Dedifferentiated amniotic fluid mesenchymal stem cell (primary cell): ENCODE measurements around the gene PEX19.
A peak's percentile ranks its signal among the peaks of the same experiment; 100 is the strongest.

Source experiments
- DNase-seq: peaks from one replicate; pipeline ENCODE4 v3.0.0-alpha.2; 2016; ENCODE audit errors: extremely low spot score

Gene PEX19

GRCh38 chr1:160277987-160278386 is 6.9 kb downstream of the PEX19 start:
- DNase-seq, result no peak

DNA sequence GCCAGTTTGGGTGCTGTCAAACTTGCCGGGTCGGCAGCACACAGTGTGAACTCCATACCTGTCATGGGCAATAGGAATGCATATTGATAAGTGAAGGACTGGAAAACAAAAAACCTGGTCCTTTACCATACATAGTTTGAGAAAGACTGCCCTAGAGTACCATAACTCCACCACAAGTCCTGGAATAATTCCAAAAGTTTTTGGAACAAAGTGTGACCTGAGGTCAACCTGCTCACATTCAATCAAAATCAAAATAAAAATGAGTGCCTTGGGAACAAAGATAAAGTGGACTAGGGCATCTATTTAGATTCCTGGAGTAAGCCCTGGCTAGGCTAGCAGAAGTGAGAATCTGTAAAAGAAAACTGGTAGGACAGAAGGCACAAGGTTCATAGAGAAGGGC is 7.6 kb downstream of the PEX19 start:
- DNase-seq, result no peak

DNA sequence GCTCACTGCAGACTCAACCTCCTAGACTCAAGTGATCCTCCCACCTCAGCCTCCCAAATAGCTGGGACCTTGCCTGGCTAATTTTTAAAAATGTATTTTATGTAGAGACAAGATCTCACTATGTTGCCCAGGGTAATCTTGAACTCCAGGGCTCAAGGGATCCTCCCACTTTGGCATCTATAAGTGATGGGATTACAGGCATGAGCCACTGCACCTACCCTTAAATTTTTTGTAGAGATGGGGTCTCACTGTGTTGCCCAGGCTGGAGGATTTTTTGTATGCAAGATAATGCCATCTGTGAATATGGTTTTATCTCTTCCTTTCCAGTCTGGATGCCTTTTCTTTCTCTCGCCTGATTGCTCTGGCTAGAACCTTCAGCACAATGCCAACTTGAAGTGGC is 13.9 kb downstream of the PEX19 start:
- no peak for DNase-seq

DNA sequence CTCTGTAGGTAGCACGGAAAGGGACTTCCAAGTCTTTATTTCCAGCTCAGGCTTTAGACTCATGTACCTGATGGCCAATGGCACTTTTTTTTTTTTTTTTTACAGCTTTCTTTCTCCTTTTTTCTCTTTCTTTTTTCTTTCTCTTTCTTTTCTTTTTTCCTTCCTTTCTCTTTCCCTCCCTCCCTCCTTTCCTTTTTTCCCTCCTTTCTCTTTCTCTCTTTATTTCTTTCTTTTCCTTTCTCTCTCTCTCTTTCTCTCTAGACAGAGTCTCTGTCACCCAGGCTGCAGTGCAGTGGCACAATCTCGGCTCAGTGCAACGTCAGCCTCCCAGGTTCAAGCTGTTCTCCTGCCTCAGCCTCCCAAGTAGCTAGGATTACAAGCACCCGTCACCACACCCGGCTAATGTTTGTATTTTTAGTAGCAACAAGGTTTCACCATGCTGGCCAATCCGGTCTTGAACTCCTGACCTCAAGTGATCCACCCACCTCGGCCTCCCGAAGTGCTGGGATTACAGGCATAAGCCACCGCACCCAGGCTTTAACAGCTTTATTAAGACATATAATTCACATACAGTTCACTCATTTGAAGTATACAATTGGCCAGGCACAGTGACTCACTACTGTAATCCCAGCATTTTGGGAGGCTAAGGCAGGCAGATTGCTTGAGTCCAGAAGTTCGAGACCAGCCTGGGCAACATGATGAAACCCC is 17.5 kb downstream of the PEX19 start:
- no peak for DNase-seq

DNA sequence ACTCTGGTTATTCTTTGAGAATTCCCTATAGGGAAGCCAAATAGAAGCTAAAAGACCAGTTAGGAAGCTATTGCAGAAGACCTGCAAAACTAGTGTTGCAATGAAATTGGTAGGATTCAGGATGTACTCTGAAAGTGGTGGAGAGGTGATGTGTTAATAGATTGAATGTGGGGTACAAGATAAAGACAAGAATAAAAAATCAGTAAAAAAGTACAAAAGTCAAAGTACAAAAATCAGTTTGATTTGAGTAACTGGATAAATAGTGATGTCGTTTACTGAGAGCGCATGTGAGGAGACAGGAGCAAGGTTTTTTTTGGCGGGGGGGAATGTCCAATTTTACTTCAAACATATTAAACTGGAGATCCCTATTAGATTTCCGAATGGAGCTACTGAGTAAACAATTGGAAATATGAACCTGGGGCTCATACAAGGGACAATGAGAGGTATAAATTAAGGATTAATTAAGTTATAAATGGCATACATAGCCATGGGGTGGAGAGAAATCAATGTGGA is 20.1 kb downstream of the PEX19 start:
- DNase-seq, result no peak

DNA sequence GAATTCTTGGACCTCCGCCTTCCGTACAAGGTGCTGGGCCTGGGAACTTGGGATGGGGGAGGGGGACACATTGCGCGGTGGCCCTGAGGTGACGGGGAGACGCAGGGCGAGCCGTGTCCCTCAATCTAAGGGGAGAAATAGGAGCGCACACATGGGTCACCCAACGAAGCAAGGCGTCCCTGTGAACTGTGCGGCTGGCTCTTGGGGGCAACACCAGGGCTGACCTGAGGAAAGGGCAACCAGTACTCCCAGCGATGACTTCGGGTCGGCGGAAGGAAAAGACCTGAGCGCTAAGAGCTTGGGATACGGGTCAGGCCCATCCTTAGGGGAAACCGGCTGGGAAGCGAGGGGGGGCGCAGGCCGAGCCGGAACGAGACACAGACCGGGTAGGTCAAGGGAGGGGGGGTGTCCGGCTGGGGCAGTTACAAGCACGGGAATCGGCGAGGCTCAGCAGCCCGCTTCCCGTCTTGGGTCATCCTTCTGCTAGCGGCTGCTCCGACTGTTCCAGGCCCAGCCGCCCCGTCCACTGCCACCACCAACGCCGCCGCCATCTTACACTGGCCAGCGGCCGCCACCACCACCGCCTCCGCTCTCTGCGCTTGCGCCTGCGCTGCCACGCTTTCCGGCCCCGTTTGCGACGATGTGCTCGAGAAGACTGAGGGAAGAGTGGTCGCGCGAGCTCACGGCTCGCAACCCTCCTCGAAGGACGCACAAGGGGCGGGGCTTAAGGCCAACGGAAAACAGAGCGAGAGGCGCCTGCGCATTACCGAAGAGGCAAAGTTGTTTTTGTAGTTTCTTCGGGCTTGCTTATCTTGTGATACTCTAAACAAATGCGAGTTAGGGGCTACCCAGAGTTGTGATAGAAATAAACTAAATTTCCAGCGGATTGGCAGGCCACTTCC is 22.8 kb downstream of the PEX19 start, which contains the start of gene DCAF8:
Gene DCAF8 (minus strand): TSS at position 657 of the 902 bp plus-strand sequence. CDS start 18,541 bp downstream, outside the sequence.
- DNase-seq, result peak; percentile 98

DNA sequence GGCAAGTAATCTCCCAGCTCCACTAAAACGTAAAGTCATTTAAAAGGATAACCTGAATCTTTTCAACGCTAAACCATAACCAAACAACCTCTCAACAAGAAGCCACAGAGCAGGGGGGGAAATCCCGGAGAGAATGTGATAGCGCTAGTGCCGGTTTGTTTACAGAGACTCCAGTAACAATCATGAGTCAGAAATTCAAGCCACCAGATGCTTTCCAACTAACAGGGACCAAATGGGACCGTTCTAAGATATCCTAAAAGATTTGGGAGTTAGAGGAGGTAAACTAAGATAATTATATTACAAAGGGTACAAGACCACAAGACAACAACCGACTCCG is 23.4 kb downstream of the PEX19 start:
- DNase-seq, result peak; percentile 75

GRCh38 chr1:160260406-160261382 is 24.2 kb downstream of the PEX19 start:
- peak; percentile 73 for DNase-seq

DNA sequence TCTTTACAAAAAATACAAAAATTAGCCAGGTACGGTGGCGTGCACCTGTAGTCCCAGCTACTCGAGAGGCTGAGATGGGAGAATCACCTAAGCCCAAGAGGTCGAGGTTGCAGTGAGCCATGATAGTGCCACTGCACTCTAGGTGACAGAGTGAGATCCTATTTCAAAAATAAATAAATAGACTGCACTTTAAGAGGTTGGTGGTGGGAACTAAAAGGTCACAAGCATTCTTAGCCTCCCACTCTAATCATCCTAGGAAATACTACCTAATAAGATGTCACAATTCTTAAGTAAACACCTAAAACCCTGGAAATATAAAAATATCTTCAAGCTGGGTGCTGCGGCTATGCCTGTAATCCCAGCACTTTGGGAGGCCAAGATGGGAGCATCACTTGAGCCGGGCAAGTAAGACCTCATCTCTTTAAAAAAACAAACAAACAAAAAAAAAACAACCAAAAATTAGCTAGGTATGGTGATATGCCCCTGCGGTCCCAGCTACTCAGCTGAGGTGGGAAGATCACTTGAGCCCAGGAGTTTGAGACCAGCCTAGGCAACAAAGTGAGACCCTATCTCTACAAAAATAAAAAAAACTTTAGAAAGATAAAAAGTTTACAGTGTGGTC is 26.6 kb downstream of the PEX19 start:
- DNase-seq, result no peak

DNA sequence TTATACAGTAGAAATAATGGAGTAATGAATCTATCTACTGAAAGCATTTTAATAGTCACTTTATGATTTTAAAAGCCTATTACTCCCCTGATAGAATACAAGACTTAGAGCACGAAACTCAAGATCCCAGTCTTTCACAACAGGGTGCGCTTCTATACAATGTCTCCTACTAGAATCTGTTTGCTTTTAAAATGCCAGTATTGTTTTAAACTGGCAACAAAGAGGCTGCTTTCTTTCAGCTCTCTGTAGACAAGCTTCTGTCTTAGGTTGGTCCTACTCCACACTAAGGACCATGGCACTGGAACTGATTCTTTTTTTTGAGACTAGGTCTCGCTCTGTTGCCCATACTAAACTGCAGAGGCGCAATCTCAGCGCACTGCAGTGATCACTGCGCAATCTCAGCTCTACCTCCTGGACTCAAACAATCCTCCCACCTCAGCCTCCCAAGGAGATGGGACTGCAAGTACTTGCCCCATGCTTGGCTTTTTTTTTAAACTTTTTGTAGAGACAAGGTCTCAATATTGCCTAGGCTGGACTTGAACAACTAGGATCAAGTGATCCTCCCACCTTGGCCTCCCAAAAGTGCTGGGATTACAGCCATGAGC is 27.4 kb downstream of the PEX19 start:
- DNase-seq, result no peak

GRCh38 chr1:160256396-160257046 is 28.4 kb downstream of the PEX19 start:
- no peak for DNase-seq

GRCh38 chr1:160255781-160256300 is 29.1 kb downstream of the PEX19 start:
- no peak for DNase-seq

DNA sequence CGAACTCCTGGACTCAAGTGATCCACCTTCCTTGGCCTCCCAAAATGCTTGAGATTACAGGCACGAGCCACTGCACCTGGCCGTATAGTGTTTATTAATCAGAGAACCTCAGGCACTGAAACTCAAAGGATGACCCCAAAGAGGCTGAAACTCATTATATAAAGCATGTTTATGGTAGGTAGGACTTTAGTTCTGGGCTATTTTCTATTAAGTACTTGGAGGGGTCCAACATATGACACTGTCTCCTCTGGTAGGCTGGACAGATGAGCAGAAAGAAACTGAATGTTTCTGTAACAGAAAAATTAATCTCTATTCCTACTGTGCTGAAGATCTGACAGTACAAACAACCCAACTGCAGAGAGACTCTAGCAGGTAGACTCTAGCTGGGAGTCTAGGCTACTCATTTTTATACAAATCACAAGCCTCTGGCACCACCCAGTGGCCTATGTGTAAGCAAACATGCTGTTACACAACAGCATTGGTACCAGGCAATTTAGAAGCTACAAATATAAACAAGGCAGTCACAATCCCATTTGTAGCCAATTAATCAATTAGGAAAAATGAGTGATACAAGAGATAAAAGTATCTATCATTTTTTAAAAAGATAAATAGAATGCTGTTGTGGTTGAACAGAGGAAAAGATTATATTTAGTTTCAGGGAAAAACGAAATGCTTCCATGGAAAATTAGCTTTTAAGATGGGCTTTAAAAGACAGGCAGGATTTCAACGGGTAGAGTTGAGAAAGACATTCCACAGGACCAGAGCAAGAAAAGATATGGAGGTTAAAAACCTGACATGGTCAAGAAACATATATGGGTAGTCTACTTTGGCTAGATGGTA is 33.0 kb downstream of the PEX19 start:
- DNase-seq, result peak; percentile 75

GRCh38 chr1:160251011-160251410 is 33.9 kb downstream of the PEX19 start:
- DNase-seq, result no peak

DNA sequence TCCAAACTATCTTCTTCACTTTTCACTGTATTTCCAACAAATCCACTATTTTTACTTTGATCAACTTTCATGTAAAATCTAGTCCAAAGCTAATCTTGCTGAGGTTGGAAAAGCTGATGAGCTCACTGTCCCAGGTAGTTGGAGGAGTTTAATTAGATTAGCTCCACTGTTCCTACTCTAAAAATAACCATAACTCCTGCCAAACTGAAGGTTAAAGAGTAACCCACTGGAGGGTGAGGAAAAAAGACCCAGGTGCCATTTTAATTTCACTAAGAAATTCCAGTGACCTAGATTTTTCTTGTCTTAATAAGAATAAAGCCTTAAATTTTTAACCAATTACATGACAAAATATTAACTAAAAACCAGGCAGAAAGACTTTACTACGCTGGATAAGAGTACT is 37.9 kb downstream of the PEX19 start:
- no peak for DNase-seq

DNA sequence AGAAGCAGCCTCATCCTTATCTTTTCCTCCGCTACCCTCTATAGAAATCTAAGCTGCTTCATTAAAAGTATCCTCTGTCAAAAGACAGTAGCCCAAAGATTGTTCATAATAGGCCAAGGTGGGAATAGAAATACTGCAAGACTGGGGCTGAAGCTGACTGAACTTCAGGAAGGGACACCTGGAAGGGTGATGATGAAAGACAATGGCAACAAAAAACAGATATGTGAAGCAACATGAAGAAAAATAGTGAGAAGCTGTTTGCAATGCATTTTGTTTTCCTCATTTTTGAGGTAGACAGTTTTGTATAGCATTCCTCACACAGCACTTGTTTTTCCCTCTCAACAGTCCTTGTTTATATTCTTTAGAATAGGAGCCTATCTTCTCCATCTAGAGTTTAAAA is 39.5 kb downstream of the PEX19 start:
- DNase-seq, result no peak

DNA sequence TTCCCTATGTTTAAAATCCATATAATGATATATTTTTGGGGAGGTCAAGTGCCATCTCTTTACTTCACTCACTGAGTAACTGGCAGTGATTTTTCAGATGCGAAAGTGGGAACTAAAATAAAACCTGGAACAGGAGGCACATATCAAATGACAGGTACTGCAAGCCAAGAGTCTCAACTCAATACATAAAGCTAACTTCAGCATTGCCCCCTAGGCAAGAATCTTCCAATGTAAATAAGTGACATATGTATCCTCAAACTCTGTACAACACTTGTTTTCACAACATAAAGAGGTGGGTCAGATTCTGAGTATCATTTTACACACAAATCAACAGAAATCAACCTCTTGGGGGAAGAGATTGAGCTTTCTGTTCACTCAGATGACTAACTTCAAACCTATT is 40.7 kb downstream of the PEX19 start:
- no peak for DNase-seq

GRCh38 chr1:160243767-160244166 is 41.2 kb downstream of the PEX19 start:
- DNase-seq, result no peak
